ENCODE data around the gene PTGR2. TPM values are rescaled to one million over a fixed set of nuclear protein-coding genes. Genes with fewer than 3 reads are reported as not detected.

PTGR2 gene
- total RNA-seq, 1 experiment from 2014 or later: 14.2 TPM

- H3K4me3 Mint-ChIP-seq (ENCODE audit: unreplicated experiment): no peak overlapping the region
- no TSS peak for BruUV-seq (replicated peaks)
- DNase-seq: no peak
- H3K9me3 ChIP-seq: no peaks in the 10 kb centered on the region
- no peaks in the 10 kb centered on the region for H3K36me3 Mint-ChIP-seq (ENCODE audit: insufficient read depth, unreplicated experiment)
- POLR2A ChIA-PET: no interaction called here
- H3K27me3 Mint-ChIP-seq (ENCODE audit: insufficient read depth, unreplicated experiment): no peaks in the 10 kb centered on the region
- no peaks in the 10 kb centered on the region for H3K36me3 ChIP-seq (ENCODE audit: control insufficient read depth, insufficient read depth, low read length)
- no peak for TF ChIP-seq CTCF (IDR thresholded peaks at IDR 0.05; ENCODE audit: insufficient read depth in 1 of 2, low read depth in 1 of 2, low read length in 1 of 2, severe bottlenecking in 1 of 2, unreplicated experiment in 1 of 2)
- intact Hi-C loops (cut with micrococcal nuclease; ENCODE audit: unreplicated experiment): loop anchor here (5.0 kb wide), 2 partner anchors 42 to 87 kb away; no protein-coding TSS in a partner anchor
- H3K9me3 Mint-ChIP-seq (ENCODE audit: unreplicated experiment): no peaks in the 10 kb centered on the region
- H3K4me1 Mint-ChIP-seq (ENCODE audit: low read depth, unreplicated experiment): peaks cover 7% of the 10 kb centered on the region
- no peaks in the 10 kb centered on the region for H3K27me3 ChIP-seq (replicated peaks; ENCODE audit: control insufficient read depth, insufficient read depth, low read length)
- H3K4me1 ChIP-seq: peaks cover 18% of the 10 kb centered on the region
- H3K4me3 ChIP-seq (ENCODE audit: low read depth, low read length): no peak overlapping the region
- CTCF ChIA-PET: interaction anchor here (0.7 to 1.5 kb wide), 3 partner anchors 13 to 100 kb away, joined by 3 read pairs; no protein-coding TSS in a partner anchor
- no peak overlapping the region for H3K27ac Mint-ChIP-seq (ENCODE audit: unreplicated experiment)
Measured at GRCh38 chr14:73829071-73829470, 22.6 kb upstream of the PTGR2 start.

GRCh38 chr14:73829526-73830431, 21.9 kb upstream of the PTGR2 start:
- intact Hi-C loops (cut with micrococcal nuclease; ENCODE audit: unreplicated experiment): loop anchor here (5.0 kb wide), 2 partner anchors 42 to 87 kb away; no protein-coding TSS in a partner anchor
- BruUV-seq (replicated peaks): no TSS peak

More at GRCh38 chr14:73829526-73830431, 21.9 kb upstream of the PTGR2 start:
- DNase-seq: no peak
- Mint-ChIP-seq H3K27ac (ENCODE audit: unreplicated experiment) (no peak overlapping the region), H3K9me3 (ENCODE audit: unreplicated experiment) (no peaks in the 10 kb centered on the region), H3K4me1 (ENCODE audit: low read depth, unreplicated experiment) (peaks cover 7% of the 10 kb centered on the region), H3K4me3 (ENCODE audit: unreplicated experiment) (no peak overlapping the region), H3K36me3 (ENCODE audit: insufficient read depth, unreplicated experiment) (no peaks in the 10 kb centered on the region), H3K27me3 (ENCODE audit: insufficient read depth, unreplicated experiment) (no peaks in the 10 kb centered on the region)
- Histone ChIP-seq H3K36me3 (ENCODE audit: control insufficient read depth, insufficient read depth, low read length) (no peaks in the 10 kb centered on the region), H3K9me3 (no peaks in the 10 kb centered on the region), H3K4me3 (ENCODE audit: low read depth, low read length) (no peak overlapping the region), H3K4me1 (peaks cover 18% of the 10 kb centered on the region), H3K27me3 (replicated peaks; ENCODE audit: control insufficient read depth, insufficient read depth, low read length) (no peaks in the 10 kb centered on the region)
- ChIA-PET CTCF (interaction anchor here (0.7 to 1.5 kb wide), 2 partner anchors 13 to 101 kb away, joined by 3 read pairs; no protein-coding TSS in a partner anchor), POLR2A (interaction anchor here (0.6 kb wide), 1 partner anchor 200 kb away, joined by 5 read pairs; no protein-coding TSS in a partner anchor)
- no peak for TF ChIP-seq CTCF (IDR thresholded peaks at IDR 0.05; ENCODE audit: insufficient read depth in 1 of 2, low read depth in 1 of 2, low read length in 1 of 2, severe bottlenecking in 1 of 2, unreplicated experiment in 1 of 2)

Measured in Caco-2 (cell line).